H1 (cell line): ENCODE data around the gene MOK. TPM values are rescaled to one million over a fixed set of nuclear protein-coding genes. Genes with fewer than 3 reads are reported as not detected.

Experiments used
- CTCF ChIA-PET: fragments of 300-600 bp; sonication (Branson Sonifier 250); formaldehyde crosslinking; loops from one replicate; lab custom pipeline; 2021; ENCODE audit not compliant: partially characterized antibody; lab: Charles Lee
- POLR2A ChIA-PET: fragments of 300-600 bp; sonication (Branson Sonifier 250); formaldehyde crosslinking; loops from one replicate; lab custom pipeline; 2021; ENCODE audit warnings: inconsistent platforms; ENCODE audit not compliant: partially characterized antibody; lab: Charles Lee
- DNase-seq, 2 experiments: peaks; one replicate each; pipeline versions ENCODE4 v3.0.0 to v3.0.0-alpha.2; 2010 to 2022; ENCODE audit warnings: low spot score in 2 of 2, low read depth in 1 of 2, mixed read lengths in 1 of 2
- FAIRE-seq: peaks from 2 replicates; lab custom pipeline; 2011; peaks lifted over from hg19 to GRCh38; lab: Jason Lieb, UNC
- H2AFZ ChIP-seq: 2 replicates; pipeline ENCODE4 v1.8.1; 2012; ENCODE audit warnings: low read length, inconsistent platforms
- H2AK5ac ChIP-seq: 2 replicates; pipeline ENCODE4 v1.6.1; 2013; ENCODE audit warnings: low read depth, low read length
- H2BK120ac ChIP-seq: replicated peaks from 2 replicates; pipeline ENCODE3; 2013; ENCODE audit warnings: low read depth, low read length, inconsistent platforms
- H2BK12ac ChIP-seq: 2 replicates; pipeline ENCODE4 v1.6.1; 2013; ENCODE audit warnings: low read depth, low read length
- H2BK15ac ChIP-seq: 2 replicates; pipeline ENCODE4 v1.6.1; 2013; ENCODE audit warnings: low read length
- H2BK20ac ChIP-seq: 2 replicates; pipeline ENCODE4 v1.6.1; 2013; ENCODE audit warnings: low read length
- H2BK5ac ChIP-seq: 2 replicates; pipeline ENCODE4 v1.6.1; 2013; ENCODE audit warnings: low read depth, low read length
- H3K14ac ChIP-seq: 2 replicates; pipeline ENCODE4 v1.6.1; 2013; ENCODE audit warnings: inconsistent platforms; ENCODE audit not compliant: insufficient read length
- H3K18ac ChIP-seq: 2 replicates; pipeline ENCODE4 v1.6.1; 2013; ENCODE audit warnings: low read length; ENCODE audit errors: extremely low read depth
- H3K23ac ChIP-seq: 2 replicates; pipeline ENCODE4 v1.6.1; 2013; ENCODE audit warnings: inconsistent platforms; ENCODE audit not compliant: insufficient read length
- H3K23me2 ChIP-seq: 2 replicates; pipeline ENCODE4 v1.6.1; 2013; ENCODE audit warnings: low read depth, low read length
- H3K27ac ChIP-seq: 2 replicates; pipeline ENCODE4 v1.6.1; 2011; ENCODE audit warnings: low read depth, low read length, inconsistent platforms
- H3K27me3 ChIP-seq, 4 experiments: replicated peaks in 1 of 4; 1 replicate in 1 of 4; 2 replicates in 3 of 4; pipeline versions ENCODE4 v1.6.1 to v1.8.1; 2011 to 2013; ENCODE audit warnings: low read length in 3 of 4, mild to moderate bottlenecking in 3 of 4, inconsistent platforms in 2 of 4, mixed read lengths in 2 of 4, moderate library complexity in 1 of 4; ENCODE audit not compliant: control insufficient read depth in 3 of 4, insufficient read depth in 3 of 4; ENCODE audit errors: extremely low read depth in 1 of 4
- H3K36me3 ChIP-seq, 4 experiments: 2 replicates each; pipeline versions ENCODE4 v1.6.1 to v1.8.1; 2011 to 2013; ENCODE audit warnings: mild to moderate bottlenecking in 4 of 4, low read length in 3 of 4, moderate library complexity in 2 of 4, control low read depth in 1 of 4, inconsistent platforms in 1 of 4; ENCODE audit not compliant: insufficient read depth in 4 of 4, control insufficient read depth in 2 of 4
- H3K4ac ChIP-seq: replicated peaks from 2 replicates; pipeline ENCODE3; 2013; ENCODE audit warnings: low read length, low read depth, mixed read lengths, inconsistent platforms; ENCODE audit not compliant: insufficient read length
- H3K4me1 ChIP-seq, 4 experiments: replicated peaks in 1 of 4; 1 replicate in 1 of 4; 2 replicates in 3 of 4; pipeline versions ENCODE4 v1.6.1 to v1.8.1; 2011 to 2013; ENCODE audit warnings: low read length in 3 of 4, inconsistent platforms in 2 of 4, mixed read lengths in 1 of 4; ENCODE audit not compliant: insufficient read depth in 4 of 4, control insufficient read depth in 3 of 4
- H3K4me2 ChIP-seq, 2 experiments: 2 replicates each; pipeline versions ENCODE4 v1.6.1 to v1.8.1; 2011 to 2013; ENCODE audit warnings: low read depth in 2 of 2, low read length in 2 of 2, control low read depth in 1 of 2, inconsistent platforms in 1 of 2, mild to moderate bottlenecking in 1 of 2; ENCODE audit not compliant: insufficient read depth in 1 of 2
- H3K4me3 ChIP-seq, 4 experiments: fragments of 200-600, 300-600 bp in 1 of 4; sonication (generic), shearing (Covaris generic), sonication (Bioruptor Twin) in 1 of 4; 2 replicates each; pipeline versions ENCODE4 v1.5.1 to v1.8.1; 2011 to 2016; ENCODE audit warnings: low read length in 4 of 4, low read depth in 3 of 4, control low read depth in 2 of 4, inconsistent platforms in 2 of 4, mild to moderate bottlenecking in 2 of 4, mixed read lengths in 1 of 4, moderate library complexity in 1 of 4; ENCODE audit not compliant: insufficient read depth in 2 of 4; ENCODE audit errors: extremely low read depth in 1 of 4
- H3K56ac ChIP-seq: replicated peaks from 2 replicates; pipeline ENCODE3; 2013; ENCODE audit warnings: low read depth, mild to moderate bottlenecking, mixed read lengths, low read length, inconsistent platforms; ENCODE audit not compliant: insufficient read length
- H3K79me1 ChIP-seq: 2 replicates; pipeline ENCODE4 v1.6.1; 2013; ENCODE audit warnings: low read depth, low read length, control low read depth
- H3K79me2 ChIP-seq, 2 experiments: 2 replicates each; pipeline versions ENCODE4 v1.6.1 to v1.8.1; 2012 to 2013; ENCODE audit warnings: low read length in 2 of 2, mild to moderate bottlenecking in 2 of 2, inconsistent platforms in 1 of 2; ENCODE audit not compliant: insufficient read depth in 2 of 2, control insufficient read depth in 1 of 2
- H3K9ac ChIP-seq, 4 experiments: replicated peaks in 1 of 4; 1 replicate in 1 of 4; 2 replicates in 3 of 4; pipeline versions ENCODE4 v1.6.1 to v1.8.1; 2011 to 2013; ENCODE audit warnings: low read depth in 3 of 4, low read length in 3 of 4, control low read depth in 2 of 4, mild to moderate bottlenecking in 2 of 4, moderate library complexity in 2 of 4, inconsistent platforms in 1 of 4; ENCODE audit errors: extremely low read depth in 1 of 4
- H3K9me3 ChIP-seq, 2 experiments: 2 replicates each; pipeline versions ENCODE4 v1.6.1 to v1.8.1; 2012 to 2013; ENCODE audit warnings: mild to moderate bottlenecking in 2 of 2, moderate library complexity in 2 of 2, control low read depth in 1 of 2, inconsistent platforms in 1 of 2, low read depth in 1 of 2, low read length in 1 of 2, mixed read lengths in 1 of 2; ENCODE audit not compliant: insufficient read depth in 2 of 2
- H4K20me1 ChIP-seq, 2 experiments: replicated peaks in 1 of 2; 2 replicates each; pipeline versions ENCODE3 to v1.8.1; 2011 to 2013; ENCODE audit warnings: inconsistent platforms in 2 of 2, low read length in 2 of 2, mild to moderate bottlenecking in 1 of 2; ENCODE audit not compliant: insufficient read depth in 2 of 2, control insufficient read depth in 1 of 2
- H4K5ac ChIP-seq: 2 replicates; pipeline ENCODE4 v1.6.1; 2013; ENCODE audit warnings: low read length, low read depth, mixed read lengths, inconsistent platforms; ENCODE audit not compliant: insufficient read length
- H4K8ac ChIP-seq: 2 replicates; pipeline ENCODE4 v1.8.0; 2013; ENCODE audit warnings: mild to moderate bottlenecking, moderate library complexity, low read length, inconsistent platforms; ENCODE audit not compliant: insufficient read depth; ENCODE audit errors: extremely low read depth
- H4K91ac ChIP-seq: replicated peaks from 2 replicates; pipeline ENCODE3; 2013; ENCODE audit warnings: low read length, mixed read lengths, inconsistent platforms; ENCODE audit not compliant: insufficient read length
- BCL11A ChIP-seq, 2 experiments: IDR thresholded peaks; one replicate each; pipeline ENCODE4 v1.6.1; 2011; ENCODE audit warnings: low read depth in 2 of 2, low read length in 2 of 2, mild to moderate bottlenecking in 2 of 2
- CBX5 ChIP-seq: fragments of 300-800, 300-1000 bp; sonication (generic); IDR thresholded peaks from 2 replicates; pipeline ENCODE4 v1.7.1; 2016; ENCODE audit warnings: antibody characterized with exemption, low read length, low read depth
- CEBPB ChIP-seq: IDR thresholded peaks from 2 replicates; pipeline ENCODE4 v1.6.1; 2012; ENCODE audit warnings: low read depth, low read length
- GABPA ChIP-seq: IDR thresholded peaks from 2 replicates; pipeline ENCODE4 v1.6.1; 2011; ENCODE audit warnings: mild to moderate bottlenecking, low read length, moderate library complexity, borderline replicate concordance; ENCODE audit not compliant: insufficient read depth
- KDM4A ChIP-seq: IDR thresholded peaks from one replicate; pipeline ENCODE4 v1.7.1; 2012; ENCODE audit warnings: low read depth, mild to moderate bottlenecking, moderate library complexity, low read length, inconsistent platforms; ENCODE audit not compliant: severe bottlenecking
- NANOG ChIP-seq: IDR thresholded peaks from 2 replicates; pipeline ENCODE4 v1.6.1; 2011; ENCODE audit warnings: low read length, low read depth, mild to moderate bottlenecking, inconsistent platforms; ENCODE audit not compliant: insufficient read depth, poor library complexity, severe bottlenecking
- POLR2AphosphoS5 ChIP-seq: IDR thresholded peaks from 2 replicates; pipeline ENCODE4 v1.6.1; 2011; ENCODE audit warnings: low read depth, low read length
- SIX5 ChIP-seq: IDR thresholded peaks from 2 replicates; pipeline ENCODE4 v1.6.1; 2011; ENCODE audit warnings: mild to moderate bottlenecking, low read depth, low read length
- SUZ12 ChIP-seq: fragments of 200-600 bp; sonication (generic); IDR thresholded peaks from 2 replicates; pipeline ENCODE4 v1.6.1; 2012; ENCODE audit warnings: mild to moderate bottlenecking, inconsistent platforms, low read length, moderate library complexity, mixed read lengths
- whole genome bisulfite sequencing, 2 experiments: shearing (Covaris generic) in 1 of 2; methylation state at CpG; one replicate each; pipeline versions ENCODE4 v1.1.6 to v1.1.7; 2013 to 2015; ENCODE audit warnings: low lambda C conversion rate in 2 of 2, mixed read lengths in 2 of 2, inconsistent platforms in 1 of 2, low coverage in 1 of 2, missing lambda C conversion rate in 1 of 2; ENCODE audit not compliant: insufficient replicate concordance in 2 of 2, insufficient coverage in 1 of 2, insufficient read length in 1 of 2; ENCODE audit errors: extremely low coverage in 1 of 2, missing lambda C conversion rate in 1 of 2; 5-methylcytosine and 5-hydroxymethylcytosine counted together
- polyA plus RNA-seq, 7 experiments: library from polyadenylated mRNA; depleted of rRNA in 3 of 7; stranded (reverse) in 5 of 7; unstranded in 2 of 7; fragments of >200 nt in 5 of 7; fragments of 200-250 nt in 2 of 7; gene quantifications; 1 replicate in 5 of 7; 2 replicates in 1 of 7; 4 replicates in 1 of 7; pipeline versions ENCODE4 v1.2.1 to v1.2.3, GENCODE V29; 2011 to 2013; ENCODE audit warnings: missing spikeins in 2 of 7, mixed read lengths in 2 of 7
- total RNA-seq: library from RNA; stranded (reverse); fragmentation: NEBNext Ultra II Directional; extraction: Animal tissue kit (Norgen Biotek cat#: 25700); gene quantifications from 2 replicates; pipeline ENCODE4 v1.2.1, GENCODE V29; 2021
- TF ChIP-seq, protein P1 (sequence below): IDR thresholded peaks from 2 replicates; pipeline ENCODE4 v1.6.1; 2012; ENCODE audit warnings: inconsistent platforms
- TF ChIP-seq, protein P2 (sequence below), 3 experiments: IDR thresholded peaks; 1 replicate in 2 of 3; 2 replicates in 1 of 3; pipeline versions ENCODE4 v1.5.1 to v1.6.1; 2011; ENCODE audit warnings: low read length in 3 of 3, mild to moderate bottlenecking in 3 of 3, inconsistent platforms in 2 of 3, low read depth in 1 of 3, moderate library complexity in 1 of 3; ENCODE audit not compliant: insufficient read depth in 1 of 3; ENCODE audit errors: control extremely low read depth in 1 of 3

The MOK gene
- total and polyA plus RNA-seq, 2 of the 8 experiments (the other 6 are each of a cell fraction or from before 2014, with no cell fraction given) = 2.1 to 2.5 TPM

DNA sequence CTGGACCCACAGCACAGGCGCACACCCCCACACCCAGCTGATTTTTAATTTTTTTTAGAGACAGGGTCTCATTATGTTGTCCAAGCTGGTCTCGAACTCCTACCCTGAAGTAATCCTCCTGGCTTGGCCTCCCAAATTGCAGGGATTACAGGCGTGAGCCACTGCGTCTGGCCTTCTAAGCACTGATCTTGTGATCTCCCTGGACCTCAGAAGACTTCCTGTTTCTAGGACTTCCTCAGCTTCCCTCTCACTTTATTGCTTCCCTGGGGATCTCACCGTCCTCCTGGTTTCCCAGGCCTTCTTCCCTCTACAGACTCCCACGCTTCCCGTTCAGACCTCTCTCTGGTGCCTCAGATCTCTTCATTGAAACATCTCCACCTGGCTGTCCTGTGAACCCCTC lies 28.4 kb upstream of the MOK start:
- no peak for FAIRE-seq
- TF ChIP-seq GABPA (no peak), SIX5 (no peak), SUZ12 (no peak), CEBPB (no peak), BCL11A (IDR thresholded peaks at IDR 0.05; ENCODE audit: low read depth in 2 of 2, low read length in 2 of 2) (no peak), NANOG (no peak), KDM4A (no peak), CBX5 (no peak), POLR2AphosphoS5 (no peak)
- TF ChIP-seq, protein P1, sequence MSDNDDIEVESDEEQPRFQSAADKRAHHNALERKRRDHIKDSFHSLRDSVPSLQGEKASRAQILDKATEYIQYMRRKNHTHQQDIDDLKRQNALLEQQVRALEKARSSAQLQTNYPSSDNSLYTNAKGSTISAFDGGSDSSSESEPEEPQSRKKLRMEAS = no peak
- TF ChIP-seq, protein P2, sequence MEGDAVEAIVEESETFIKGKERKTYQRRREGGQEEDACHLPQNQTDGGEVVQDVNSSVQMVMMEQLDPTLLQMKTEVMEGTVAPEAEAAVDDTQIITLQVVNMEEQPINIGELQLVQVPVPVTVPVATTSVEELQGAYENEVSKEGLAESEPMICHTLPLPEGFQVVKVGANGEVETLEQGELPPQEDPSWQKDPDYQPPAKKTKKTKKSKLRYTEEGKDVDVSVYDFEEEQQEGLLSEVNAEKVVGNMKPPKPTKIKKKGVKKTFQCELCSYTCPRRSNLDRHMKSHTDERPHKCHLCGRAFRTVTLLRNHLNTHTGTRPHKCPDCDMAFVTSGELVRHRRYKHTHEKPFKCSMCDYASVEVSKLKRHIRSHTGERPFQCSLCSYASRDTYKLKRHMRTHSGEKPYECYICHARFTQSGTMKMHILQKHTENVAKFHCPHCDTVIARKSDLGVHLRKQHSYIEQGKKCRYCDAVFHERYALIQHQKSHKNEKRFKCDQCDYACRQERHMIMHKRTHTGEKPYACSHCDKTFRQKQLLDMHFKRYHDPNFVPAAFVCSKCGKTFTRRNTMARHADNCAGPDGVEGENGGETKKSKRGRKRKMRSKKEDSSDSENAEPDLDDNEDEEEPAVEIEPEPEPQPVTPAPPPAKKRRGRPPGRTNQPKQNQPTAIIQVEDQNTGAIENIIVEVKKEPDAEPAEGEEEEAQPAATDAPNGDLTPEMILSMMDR (IDR thresholded peaks at IDR 0.05; ENCODE audit: control extremely low read depth in 1 of 3, insufficient read depth in 1 of 3, low read depth in 1 of 3, low read length in 3 of 3) = no peak

More for the DNA sequence above, 28.4 kb upstream of the MOK start:
- Histone ChIP-seq H3K14ac (no peak overlapping the region), H2AK5ac (no peak overlapping the region), H4K20me1 (peaks cover 0 to 2% of the 10 kb centered on the region in 2 experiments), H2AFZ (no peak overlapping the region), H2BK20ac (no peak overlapping the region), H2BK15ac (no peak overlapping the region), H3K56ac (no peak overlapping the region), H3K4me3 (no peak overlapping the region), H2BK12ac (no peak overlapping the region), H3K4me2 (no peak overlapping the region), H3K79me2 (no peaks in the 10 kb centered on the region), H3K9ac (no peak overlapping the region), H3K36me3 (peaks cover 0 to 17% (median 2%) of the 10 kb centered on the region in 4 experiments; a peak in 4 of 8 replicates), H3K4ac (no peak overlapping the region), H4K91ac (no peak overlapping the region), H3K9me3 (no peaks in the 10 kb centered on the region), H3K23ac (no peak overlapping the region), H3K23me2 (no peaks in the 10 kb centered on the region), H2BK120ac (no peak overlapping the region), H3K27me3 (no peaks in the 10 kb centered on the region), H3K27ac (no peak overlapping the region), H4K8ac (no peak overlapping the region), H4K5ac (no peak overlapping the region), H3K18ac (no peak overlapping the region), H3K4me1 (no peaks in the 10 kb centered on the region; a peak in 1 of 7 replicates), H3K79me1 (no peaks in the 10 kb centered on the region), H2BK5ac (no peak overlapping the region)
- 87% methylated on average over 7 of the region's 7 CpGs; no CpG with 5 or more reads in 1 of the 2 experiments for WGBS, 2 experiments
- no peak for DNase-seq
- ChIA-PET CTCF (interaction anchor here (0.7 to 4.2 kb wide), 4 partner anchors 11 to 28 kb away, joined by 3 to 22 read pairs (median 4); no protein-coding TSS in a partner anchor), POLR2A (interaction anchor here (0.6 to 1.7 kb wide), 4 partner anchors 9 to 236 kb away, joined by 3 to 6 read pairs (median 4); partner anchors contain the start of gene WDR20)
